Measurements from ENCODE around the gene TBCD. TPM values are rescaled to one million over a fixed set of nuclear protein-coding genes. Genes with fewer than 3 reads are reported as not detected.
"Not testable (repeated sequence)": the region's sequence is repeated elsewhere in the genome, so short reads cannot be mapped to it uniquely, and the experiment has no call there.

The TBCD gene
- total RNA-seq, 2 donors from 2014 or later: 44.4 to 54.1 TPM

DNA sequence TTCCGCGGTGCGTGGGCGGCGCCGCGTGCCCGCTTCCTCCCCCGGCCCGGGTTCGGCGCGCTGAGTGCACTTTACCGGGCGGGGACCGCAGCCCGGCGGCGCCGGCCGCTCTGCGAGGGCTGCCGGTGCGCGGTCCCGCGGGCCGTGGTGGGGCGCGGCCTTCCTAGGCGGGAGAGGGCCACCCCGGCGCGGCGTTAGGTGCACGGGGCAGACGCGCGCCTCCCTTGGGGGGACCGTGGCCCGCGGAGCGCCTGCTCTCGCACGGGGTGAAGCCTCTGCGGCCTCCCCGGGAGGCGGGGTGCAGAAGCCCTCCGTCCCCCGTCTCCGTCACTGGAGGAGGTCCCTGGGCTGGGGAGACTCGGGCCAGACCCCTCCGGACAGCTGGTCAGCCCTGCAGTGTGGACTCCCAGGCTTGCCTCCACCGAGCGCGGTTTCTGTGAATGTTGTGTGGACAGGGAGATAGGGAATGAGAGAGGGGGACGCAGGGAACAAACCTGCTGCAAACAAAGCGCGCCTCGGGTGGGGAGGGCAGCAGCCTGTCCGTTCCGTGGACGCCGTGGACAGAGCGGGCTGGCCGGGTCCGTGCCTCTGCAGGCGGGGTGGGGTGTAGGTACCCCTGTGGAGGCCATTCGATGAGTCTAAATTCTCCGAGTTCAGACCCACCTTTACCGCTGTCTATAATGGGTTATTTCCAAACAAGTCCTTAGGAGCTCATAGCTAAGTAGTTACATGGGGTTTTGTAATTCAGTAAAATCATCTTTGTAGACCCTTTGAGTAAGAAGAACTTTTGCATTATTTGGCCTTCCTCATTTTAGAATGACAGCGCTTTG, 721 bp downstream of the TBCD start:
- peak in 1 of 2 donors; percentile 63 for DNase-seq
- peak; percentile 22 for ATAC-seq
- intact Hi-C loops (cut with DNase I, micrococcal nuclease): no loop called here

DNA sequence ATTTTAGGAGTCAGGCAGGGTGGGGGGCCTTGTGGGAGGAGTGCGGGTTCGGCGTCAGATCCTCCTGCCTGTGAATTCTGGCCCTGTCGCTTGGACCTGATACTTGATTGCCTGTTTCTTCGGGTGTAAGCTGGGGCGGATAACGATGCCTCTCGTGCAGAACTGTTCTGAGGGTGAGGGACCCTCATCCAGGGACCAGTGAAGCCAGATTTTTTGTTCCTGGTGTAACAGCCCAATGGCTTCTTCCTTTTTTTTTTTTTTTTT, 1.3 kb downstream of the TBCD start:
- ATAC-seq: no peak
- intact Hi-C loops (cut with DNase I, micrococcal nuclease): no loop called here
- DNase-seq: no peak

DNA sequence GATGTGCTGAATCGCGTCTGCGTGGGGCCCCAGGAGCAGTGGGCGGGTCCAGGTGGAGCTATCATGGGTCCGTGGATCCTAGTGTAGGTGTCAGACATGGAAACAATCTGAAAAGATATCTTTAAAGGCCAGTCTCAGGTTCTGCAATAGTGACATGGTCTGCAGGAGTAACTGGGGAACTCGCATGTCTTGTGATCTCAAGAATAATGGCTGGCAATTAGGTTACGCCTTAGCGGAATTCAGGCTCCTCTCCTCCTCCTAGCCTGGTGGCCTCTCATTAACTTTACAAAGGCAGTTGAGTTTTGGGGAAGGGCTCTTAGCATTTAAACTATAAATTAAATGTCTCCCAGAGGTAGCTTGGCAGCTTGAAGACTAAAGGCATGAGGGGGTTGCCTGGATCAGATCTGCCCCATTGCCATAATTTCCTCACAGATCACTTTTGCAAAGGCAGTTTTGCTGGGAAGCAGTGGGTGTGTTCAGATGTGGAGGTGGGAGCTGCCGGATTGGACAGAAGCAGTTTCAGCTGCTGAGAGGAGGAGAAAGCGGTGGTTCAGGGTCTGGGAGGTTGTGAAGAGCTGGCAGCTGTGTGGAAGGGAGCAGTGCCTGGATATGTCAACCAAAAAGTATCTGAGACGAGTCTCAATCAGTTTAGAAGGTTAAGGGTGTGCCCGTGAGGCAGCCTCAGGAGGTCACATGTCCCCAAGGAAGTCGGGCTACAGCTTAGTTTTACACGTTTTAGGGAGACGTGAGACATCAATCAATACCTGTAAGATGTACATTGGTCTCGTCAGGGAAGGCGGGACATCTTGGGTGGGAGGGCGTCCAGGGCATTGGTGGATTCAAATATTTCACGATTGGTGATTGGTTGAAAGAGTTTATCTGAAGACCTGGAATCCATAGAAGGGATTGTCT, 2.7 kb downstream of the TBCD start:
- intact Hi-C loops (cut with DNase I, micrococcal nuclease): no loop called here
- ATAC-seq: peak; percentile 58
- DNase-seq: peak; percentile 61 to 66

DNA sequence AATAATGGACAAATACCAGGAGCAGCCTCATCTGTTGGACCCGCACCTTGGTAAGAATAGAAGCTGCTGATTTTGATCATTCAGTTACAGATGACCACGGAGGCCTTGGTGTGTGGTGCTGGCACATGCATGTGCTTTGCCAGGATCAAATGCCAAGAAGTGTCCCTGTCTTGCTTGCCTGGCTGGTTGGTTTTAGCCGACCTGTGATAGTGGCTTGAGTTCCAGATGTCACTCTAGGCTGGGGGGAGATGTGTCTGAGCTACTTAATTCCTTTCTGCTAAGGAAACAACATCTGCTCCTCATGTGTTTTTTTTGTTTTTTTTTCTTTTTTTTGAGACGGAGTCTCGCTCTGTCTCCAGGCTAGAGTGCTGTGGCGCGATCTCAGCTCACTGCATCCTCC, 4.3 kb downstream of the TBCD start:
- intact Hi-C loops (cut with DNase I, micrococcal nuclease): no loop called here
- DNase-seq (no peak), ATAC-seq (no peak)

DNA sequence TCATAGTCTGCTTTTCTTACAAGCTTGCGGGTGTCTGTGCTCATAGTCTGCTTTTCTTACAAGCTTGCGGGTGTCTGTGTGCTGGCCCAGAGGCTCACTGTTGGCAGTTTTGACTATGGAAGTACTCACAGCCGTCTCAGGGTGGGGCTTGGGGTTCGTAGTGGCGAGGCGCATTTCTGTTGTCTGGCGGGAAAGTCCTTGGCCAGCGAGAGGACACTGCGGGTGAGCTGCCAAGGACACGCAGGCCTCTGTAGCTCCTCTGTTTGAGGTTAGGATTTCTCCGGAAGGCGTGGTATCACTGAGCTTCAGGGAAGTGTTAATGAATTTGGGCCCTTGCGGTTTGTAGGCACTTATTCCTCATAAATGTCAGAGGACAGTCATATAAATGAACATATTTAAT, 13.5 kb downstream of the TBCD start:
- no peak for ATAC-seq
- DNase-seq: no peak
- intact Hi-C loops (cut with DNase I, micrococcal nuclease): loop anchor here in 1 of 2 donors (10.0 kb wide), 1 partner anchor 101 kb away; no protein-coding TSS in a partner anchor

DNA sequence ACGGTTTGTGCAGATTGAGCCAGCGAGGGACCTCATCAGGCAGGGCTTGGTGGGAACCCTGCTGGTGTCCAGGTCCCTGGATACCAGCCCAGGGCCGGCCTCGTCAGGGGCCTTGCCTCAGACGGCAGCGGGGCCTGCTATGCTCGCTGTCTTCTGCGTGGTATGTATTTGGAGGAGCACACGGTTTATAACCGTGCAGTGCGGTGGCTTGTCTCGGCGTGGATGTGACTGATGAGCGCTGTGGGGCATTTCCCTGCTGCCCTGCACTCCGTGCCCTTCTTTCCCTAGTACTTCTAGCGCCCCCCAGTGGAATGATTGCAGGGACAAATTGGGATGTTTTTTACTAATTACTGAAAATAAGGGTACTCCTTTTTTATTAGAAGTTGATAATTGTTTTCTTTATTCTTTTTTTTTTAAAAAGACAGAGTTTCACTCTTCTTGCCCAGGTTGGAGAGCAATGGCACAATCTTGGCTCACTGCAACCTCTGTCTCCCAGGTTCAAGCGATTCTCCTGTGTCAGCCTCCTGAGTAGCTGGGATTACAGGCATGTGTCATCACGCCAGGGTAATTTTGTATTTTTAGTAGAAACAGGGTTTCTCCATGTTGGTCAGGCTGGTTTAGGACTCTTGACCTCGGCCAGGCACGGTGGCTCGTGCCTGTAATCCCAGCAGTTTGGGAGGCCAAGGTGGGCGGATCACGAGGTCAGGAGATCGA, 15.3 kb downstream of the TBCD start:
- DNase-seq: peak in 1 of 2 donors; percentile 84
- intact Hi-C loops (cut with DNase I, micrococcal nuclease): loop anchor here in 1 of 2 donors (10.0 kb wide), 1 partner anchor 102 kb away; no protein-coding TSS in a partner anchor

DNA sequence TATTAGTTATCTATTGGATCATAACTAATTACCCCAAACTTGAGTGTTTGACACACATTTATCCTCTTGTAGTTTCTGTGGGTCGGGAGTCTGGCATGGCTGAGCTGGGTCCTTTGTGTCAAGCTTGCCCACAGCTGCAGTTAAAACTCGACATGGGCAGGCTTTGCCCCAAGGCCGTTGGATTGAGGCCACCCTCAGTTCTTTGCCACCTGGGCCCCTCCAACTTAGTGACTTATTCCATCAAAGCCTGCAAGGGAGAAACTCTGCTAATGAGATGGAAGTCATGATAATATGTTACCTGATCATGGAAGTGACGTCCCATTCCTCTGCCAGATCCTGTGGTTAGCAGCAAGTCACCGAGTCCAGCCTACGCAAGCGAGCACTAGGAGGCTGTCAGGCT, 17.2 kb downstream of the TBCD start:
- intact Hi-C loops (cut with DNase I, micrococcal nuclease): loop anchor here in 1 of 2 donors (10.0 kb wide), 1 partner anchor 104 kb away; no protein-coding TSS in a partner anchor
- ATAC-seq: no peak
- DNase-seq: no peak

More for the DNA sequence above, 15.3 kb downstream of the TBCD start:
- ATAC-seq: peak; percentile 70

DNA sequence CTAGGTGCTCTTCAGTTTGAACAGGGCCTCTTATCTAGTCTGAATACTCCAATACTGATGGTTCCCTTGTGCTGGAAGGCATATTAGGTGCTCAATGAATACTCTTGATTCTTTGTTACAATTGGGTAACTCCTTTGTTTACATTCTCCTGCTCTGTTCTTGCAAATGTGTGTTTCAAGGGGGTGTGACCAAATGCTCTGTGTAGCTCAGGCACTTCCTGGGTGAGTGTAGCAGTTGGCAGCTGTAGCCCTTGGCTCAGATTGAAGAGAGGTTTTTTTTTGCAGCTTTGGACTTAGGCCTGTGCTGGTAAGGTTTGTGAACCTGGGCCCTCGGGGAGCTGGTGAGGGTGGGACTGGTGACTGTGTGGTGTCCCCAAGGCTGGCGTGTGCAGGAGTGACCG, 20.2 kb downstream of the TBCD start:
- DNase-seq (peak; percentile 50 to 68), ATAC-seq (peak; percentile 87)
- intact Hi-C loops (cut with DNase I, micrococcal nuclease): loop anchor here in 1 of 2 donors (10.0 kb wide), 1 partner anchor 417 kb away; the partner anchor contains the start of gene TEX19

DNA sequence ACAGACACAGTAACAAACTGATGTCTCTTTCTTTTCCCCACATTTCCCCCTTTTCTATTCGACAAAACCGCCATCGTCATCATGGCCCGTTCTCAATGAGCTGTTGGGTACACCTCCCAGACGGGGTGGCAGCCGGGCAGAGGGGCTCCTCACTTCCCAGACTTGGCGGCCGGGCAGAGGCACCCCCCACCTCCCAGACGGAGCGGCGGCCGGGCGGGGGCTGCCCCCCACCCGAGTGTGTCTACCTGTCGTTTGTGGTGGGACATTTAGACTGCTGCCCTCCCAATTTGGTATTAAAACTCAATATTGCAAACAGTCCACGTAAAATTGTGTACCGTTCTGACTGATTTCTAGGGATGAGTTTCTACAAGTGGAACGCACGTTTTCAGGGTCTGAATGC, 22.6 kb downstream of the TBCD start:
- not testable (repeated sequence) for DNase-seq, ATAC-seq
- intact Hi-C loops (cut with DNase I, micrococcal nuclease): loop anchor here in 1 of 2 donors (10.0 kb wide), 1 partner anchor 420 kb away; the partner anchor contains the start of gene TEX19

DNA sequence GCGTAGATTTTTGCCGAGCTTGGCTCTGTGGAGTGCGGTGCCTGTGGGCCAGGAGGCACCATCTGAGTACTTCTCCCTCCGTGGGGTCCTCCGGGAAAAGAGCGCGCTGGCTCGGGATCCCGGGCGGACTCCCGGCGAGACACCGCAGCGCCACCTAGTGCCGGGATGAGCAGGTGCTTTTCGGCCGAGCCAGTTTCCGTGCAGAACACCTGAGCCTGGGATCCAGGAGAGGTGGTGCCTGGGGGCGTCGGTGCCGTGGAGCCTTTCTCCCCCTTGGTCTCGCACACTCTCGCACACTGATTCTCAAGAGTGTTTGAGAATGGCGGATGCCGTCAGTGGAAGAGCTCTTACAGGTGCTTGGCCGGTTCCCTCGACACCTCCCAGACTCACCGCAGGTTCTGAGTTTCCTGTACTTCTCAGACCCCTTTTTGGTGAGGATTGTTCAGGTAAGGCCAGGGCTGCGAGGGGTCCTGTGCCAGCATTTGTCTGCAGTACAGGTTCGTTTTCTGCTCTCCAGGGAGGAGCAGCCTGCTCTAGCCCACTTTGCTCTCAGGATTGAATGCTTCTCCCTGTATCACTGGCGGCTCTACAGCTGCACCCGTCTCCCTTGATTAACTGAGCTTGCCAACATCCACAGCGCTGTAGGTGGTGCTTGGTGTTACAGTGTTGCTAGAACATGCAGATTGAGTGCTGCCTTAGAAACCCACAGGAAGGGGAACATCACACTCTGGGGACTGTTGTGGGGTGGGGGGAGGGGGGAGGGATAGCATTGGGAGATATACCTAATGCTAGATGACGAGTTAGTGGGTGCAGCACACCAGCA, 23.3 kb downstream of the TBCD start:
- ATAC-seq (peak; percentile 44), DNase-seq (peak in 1 of 2 donors; percentile 78)
- intact Hi-C loops (cut with DNase I, micrococcal nuclease): loop anchor here in 1 of 2 donors (10.0 kb wide), 1 partner anchor 420 kb away; the partner anchor contains the start of gene TEX19

DNA sequence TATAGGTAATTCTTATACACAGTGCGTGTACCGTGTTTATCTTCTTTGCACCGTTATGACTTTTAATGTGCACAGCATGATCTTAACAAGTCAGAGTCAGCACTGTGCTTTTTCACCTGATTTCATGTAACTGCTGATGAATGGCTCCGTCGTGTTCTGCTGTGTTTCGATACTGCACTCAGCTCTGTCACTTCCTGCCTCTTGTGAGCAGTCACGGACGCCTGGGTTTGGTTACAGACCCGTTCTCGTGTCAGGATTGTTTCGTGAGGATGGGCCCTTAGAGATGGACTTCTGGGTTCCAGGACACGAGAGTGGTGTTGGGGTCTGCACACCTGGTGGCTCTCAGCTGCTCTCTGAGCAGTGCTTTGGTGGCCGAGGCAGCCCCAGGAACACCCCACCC, 24.6 kb downstream of the TBCD start:
- intact Hi-C loops (cut with DNase I, micrococcal nuclease): loop anchor here in 1 of 2 donors (10.0 kb wide), 1 partner anchor 422 kb away; the partner anchor contains the start of gene TEX19
- no peak for DNase-seq
- ATAC-seq: no peak

DNA sequence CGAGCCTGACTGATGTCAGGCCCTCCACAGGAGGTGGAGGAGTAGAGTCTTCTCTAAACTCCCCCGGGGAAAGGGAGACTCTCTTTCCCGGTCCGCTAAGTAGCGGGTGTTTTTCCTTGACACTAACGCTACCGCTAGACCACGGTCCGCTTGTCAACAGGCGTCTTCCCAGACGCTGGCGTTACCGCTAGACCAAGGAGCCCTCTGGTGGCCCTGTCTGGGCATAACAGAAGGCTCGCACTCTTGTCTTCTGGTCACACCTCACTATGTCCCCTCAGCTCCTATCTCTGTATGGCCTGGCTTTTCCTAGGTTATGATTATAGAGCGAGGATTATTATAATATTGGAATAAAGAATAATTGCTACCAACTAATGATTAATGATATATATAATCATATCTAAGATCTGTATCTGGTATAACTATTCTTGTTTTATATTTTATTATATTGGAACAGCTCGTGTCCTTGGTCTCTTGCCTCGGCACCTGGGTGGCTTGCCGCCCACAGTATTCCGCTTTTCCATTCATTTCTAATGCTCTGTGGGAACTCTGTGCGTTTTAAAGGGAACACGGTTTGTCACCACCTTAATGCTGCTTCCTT, 26.0 kb downstream of the TBCD start:
- intact Hi-C loops (cut with DNase I, micrococcal nuclease): loop anchor here in 1 of 2 donors (10.0 kb wide), 1 partner anchor 423 kb away; the partner anchor contains the start of gene TEX19
- ATAC-seq, DNase-seq: not testable (repeated sequence)

DNA sequence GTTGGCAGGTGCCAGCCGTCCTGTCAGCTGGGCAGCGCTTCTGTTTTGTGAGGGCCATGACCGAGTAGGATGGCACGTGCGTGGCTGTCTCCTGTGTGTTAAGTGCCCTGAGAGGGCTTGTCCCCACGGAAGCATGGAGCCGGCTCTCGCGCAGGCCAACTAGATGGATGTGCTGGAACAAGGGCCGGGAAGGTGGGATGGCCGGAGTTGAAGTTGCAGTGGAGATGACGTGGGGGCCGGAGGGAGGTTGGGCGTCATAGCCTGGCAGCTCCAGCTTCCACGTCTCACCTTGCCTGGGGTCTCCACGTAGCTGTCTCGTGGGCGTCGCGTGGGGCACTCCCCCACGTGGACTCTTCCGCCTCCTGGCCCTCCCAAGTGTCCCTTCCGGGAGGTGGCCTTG, 27.7 kb downstream of the TBCD start:
- intact Hi-C loops (cut with DNase I, micrococcal nuclease): loop anchor here in 1 of 2 donors (10.0 kb wide), 1 partner anchor 425 kb away; the partner anchor contains the start of gene TEX19
- DNase-seq (no peak), ATAC-seq (no peak)

DNA sequence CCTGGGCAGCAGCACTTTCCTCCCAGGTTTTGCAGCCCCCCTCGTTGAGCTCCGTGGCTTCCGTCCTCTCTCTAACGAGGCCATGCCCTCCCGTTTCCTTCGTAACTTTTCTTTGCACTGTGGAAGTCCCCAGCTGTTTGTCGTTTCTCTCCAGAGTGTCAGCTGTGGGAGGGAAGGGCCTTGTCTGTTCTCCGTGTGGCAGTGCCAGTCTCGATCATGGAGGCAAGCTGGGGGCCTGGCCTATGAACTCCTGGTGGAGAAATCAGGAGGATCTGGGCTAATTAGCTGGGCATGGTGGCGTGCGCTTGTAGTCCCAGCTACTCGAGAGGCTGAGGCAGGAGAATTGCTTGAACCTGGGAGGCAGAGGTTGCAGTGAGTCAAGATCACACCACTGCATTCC, 28.3 kb downstream of the TBCD start:
- ATAC-seq (no peak), DNase-seq (no peak)
- intact Hi-C loops (cut with DNase I, micrococcal nuclease): loop anchor here in 1 of 2 donors (5.0 kb wide), 1 partner anchor 137 kb away; no protein-coding TSS in a partner anchor

DNA sequence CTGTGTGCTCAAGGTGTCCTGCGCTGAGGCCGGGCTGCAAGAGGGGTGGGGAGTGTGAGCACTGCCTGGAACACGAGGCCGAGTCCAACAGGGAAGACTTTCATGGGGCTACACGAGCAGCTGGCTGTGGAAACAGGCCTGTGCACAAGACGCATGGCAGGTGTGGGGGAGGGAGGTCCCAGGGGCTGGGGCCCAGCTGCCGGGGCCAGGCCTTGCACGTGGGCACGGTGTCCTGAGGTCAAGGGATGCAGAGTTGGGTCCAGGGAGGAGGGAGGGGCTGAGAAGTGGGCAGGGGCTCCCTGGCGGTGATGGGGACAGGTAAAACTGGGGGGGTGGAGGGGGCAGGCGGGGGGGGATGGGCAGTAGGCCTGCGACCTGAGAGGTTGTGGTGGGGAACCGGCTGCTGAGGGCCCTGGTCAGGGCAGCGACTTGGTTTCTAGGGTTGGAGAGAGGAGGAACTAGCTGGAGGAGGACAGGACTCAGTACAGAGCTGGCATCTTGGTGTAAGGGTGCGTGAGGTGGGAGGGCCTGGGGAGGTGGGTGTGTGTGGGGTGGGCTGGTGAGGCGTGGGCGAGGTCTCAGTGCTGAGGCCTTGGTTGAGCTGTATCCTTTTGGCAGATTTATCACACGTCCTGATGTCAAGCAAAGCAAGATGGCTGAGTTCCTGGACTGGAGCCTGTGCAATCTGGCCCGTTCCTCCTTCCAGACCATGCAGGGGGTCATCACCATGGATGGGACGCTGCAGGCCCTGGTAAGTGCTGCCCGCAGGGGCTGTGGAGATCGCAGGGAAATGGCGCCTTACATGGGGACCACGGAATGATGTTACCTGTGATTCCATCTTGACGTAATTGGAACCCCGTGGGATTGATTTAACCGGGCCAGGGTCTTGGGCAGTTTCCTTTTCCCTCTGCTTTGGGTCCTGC, 29.4 kb downstream of the TBCD start:
- intact Hi-C loops (cut with DNase I, micrococcal nuclease): loop anchor here in 1 of 2 donors (5.0 kb wide), 1 partner anchor 136 kb away; no protein-coding TSS in a partner anchor
- DNase-seq (no peak), ATAC-seq (peak; percentile 19)

DNA sequence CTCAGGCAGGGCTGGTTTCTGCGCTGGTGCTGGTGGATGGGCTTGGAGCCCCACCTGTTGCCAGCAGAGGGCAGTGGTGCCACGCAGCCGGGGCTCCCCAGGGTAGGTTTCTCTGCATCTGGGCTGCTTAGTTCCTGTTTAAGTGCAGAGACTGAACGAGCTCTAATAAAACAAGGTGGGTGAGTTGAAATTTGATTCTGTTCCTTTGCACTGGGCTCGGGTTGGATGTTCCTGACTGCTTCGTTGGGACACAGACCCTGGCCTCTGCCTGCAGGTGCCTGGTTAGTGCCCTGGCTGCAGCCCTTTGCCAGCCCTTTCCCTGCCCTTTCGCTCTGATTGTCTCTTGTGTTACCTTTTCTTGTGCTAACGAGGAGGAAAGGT, 30.0 kb downstream of the TBCD start:
- intact Hi-C loops (cut with DNase I, micrococcal nuclease): loop anchor here in 1 of 2 donors (5.0 kb wide), 1 partner anchor 135 kb away; no protein-coding TSS in a partner anchor
- DNase-seq: peak; percentile 65 to 88
- ATAC-seq: peak; percentile 99

All from left colon (tissue), 2 donors.